Muscle of leg (tissue), 9 donors: Measurements from ENCODE around the gene SPRYD4. TPM values are rescaled to one million over a fixed set of nuclear protein-coding genes. Genes with fewer than 3 reads are reported as not detected.

Experiments used
- polyA plus RNA-seq, 8 donors: library from polyadenylated mRNA; unstranded; fragments of 120-200 nt; gene quantifications; one replicate each; pipeline versions ENCODE4 v1.2.1 to v1.2.3, GENCODE V29; 2013; ENCODE audit warnings: inconsistent platforms in 1 of 8, low replicate concordance in 1 of 8; ENCODE audit not compliant: insufficient read length in 8 of 8, insufficient read depth in 1 of 8
- total RNA-seq: library from RNA; stranded (reverse); fragments of 120-200 nt; gene quantifications from one replicate; pipeline ENCODE4 v1.2.4, GENCODE V29; 2013

SPRYD4 gene
- total and polyA plus RNA-seq, 9 donors = 1.4 to 2.7 (median 1.9) TPM

Other genes with a start within 250 kb of the SPRYD4 start
- 47.5 TPM for gene RNF41, start 246.7 kb upstream of the SPRYD4 start, total RNA-seq
- gene RNF41, start 246.7 kb upstream of the SPRYD4 start, polyA plus RNA-seq = 10 to 100 TPM; 35.5 to 49.3 (median 44.1) TPM
- gene NABP2, start 244.2 kb upstream of the SPRYD4 start, total RNA-seq = 24.1 TPM
- gene NABP2, start 244.2 kb upstream of the SPRYD4 start, polyA plus RNA-seq = 10 to 100 TPM; 16.1 to 23.6 (median 20.3) TPM
- 0.35 TPM for gene SLC39A5, start 238.5 kb upstream of the SPRYD4 start, total RNA-seq
- gene SLC39A5, start 238.5 kb upstream of the SPRYD4 start, polyA plus RNA-seq = 10 to 100 TPM in 1 of 8 donors, 1 to 10 TPM in 2, under 1 TPM in 5; 0.32 to 18.5 (median 0.63) TPM
- gene ANKRD52, start 210.2 kb upstream of the SPRYD4 start, total RNA-seq = 8.6 TPM
- gene ANKRD52, start 210.2 kb upstream of the SPRYD4 start, polyA plus RNA-seq = 10 to 100 TPM; 16.4 to 22.6 (median 18.9) TPM
- 18.9 TPM for gene COQ10A, start 201.6 kb upstream of the SPRYD4 start, total RNA-seq
- 10 to 100 TPM; 13.4 to 34.4 (median 19.0) TPM for gene COQ10A, start 201.6 kb upstream of the SPRYD4 start, polyA plus RNA-seq
- 93.5 TPM for gene CS, start 168.2 kb upstream of the SPRYD4 start, total RNA-seq
- gene CS, start 168.2 kb upstream of the SPRYD4 start, polyA plus RNA-seq = 100 to 1,000 TPM; 174 to 252 (median 214) TPM
- 78.3 TPM for gene CNPY2, start 152.6 kb upstream of the SPRYD4 start, total RNA-seq
- gene CNPY2, start 152.6 kb upstream of the SPRYD4 start, polyA plus RNA-seq = 10 to 100 TPM; 41.5 to 73.0 (median 61.1) TPM
- gene PAN2, start 134.6 kb upstream of the SPRYD4 start, total RNA-seq = 39.8 TPM
- 10 to 100 TPM; 27.9 to 49.6 (median 41.9) TPM for gene PAN2, start 134.6 kb upstream of the SPRYD4 start, polyA plus RNA-seq
- 0.18 TPM for gene IL23A, start 129.7 kb upstream of the SPRYD4 start, total RNA-seq
- gene IL23A, start 129.7 kb upstream of the SPRYD4 start, polyA plus RNA-seq = under 1 TPM; 0.24 to 0.74 (median 0.44) TPM
- gene STAT2, start 108.5 kb upstream of the SPRYD4 start, total RNA-seq = 63.4 TPM
- gene STAT2, start 108.5 kb upstream of the SPRYD4 start, polyA plus RNA-seq = 10 to 100 TPM; 40.9 to 71.8 (median 59.6) TPM
- not detected for gene APOF, start 105.7 kb upstream of the SPRYD4 start, total RNA-seq
- gene APOF, start 105.7 kb upstream of the SPRYD4 start, polyA plus RNA-seq = not detected
- gene TIMELESS, start 19.2 kb upstream of the SPRYD4 start, total RNA-seq = 5.2 TPM
- 10 to 100 TPM; 14.5 to 22.8 (median 16.7) TPM for gene TIMELESS, start 19.2 kb upstream of the SPRYD4 start, polyA plus RNA-seq
- not detected for gene MIP, start 13.9 kb upstream of the SPRYD4 start, total RNA-seq
- gene MIP, start 13.9 kb upstream of the SPRYD4 start, polyA plus RNA-seq = under 1 TPM in 4 of 8 donors, not detected in 4; 0.09 to 0.36 (median 0.18) TPM
- gene GLS2, start 19.6 kb downstream of the SPRYD4 start, total RNA-seq = 0.09 TPM
- gene GLS2, start 19.6 kb downstream of the SPRYD4 start, polyA plus RNA-seq = under 1 TPM in 7 of 8 donors, not detected in 1; 0.32 to 0.78 (median 0.41) TPM
- gene RBMS2, start 53.2 kb downstream of the SPRYD4 start, total RNA-seq = 19.6 TPM
- gene RBMS2, start 53.2 kb downstream of the SPRYD4 start, polyA plus RNA-seq = 10 to 100 TPM; 13.0 to 29.3 (median 19.2) TPM
- 17.6 TPM for gene BAZ2A, start 161.7 kb downstream of the SPRYD4 start, total RNA-seq
- 10 to 100 TPM; 26.4 to 44.8 (median 37.6) TPM for gene BAZ2A, start 161.7 kb downstream of the SPRYD4 start, polyA plus RNA-seq
- 428 TPM for gene ATP5F1B, start 177.4 kb downstream of the SPRYD4 start, total RNA-seq
- 100 to 1,000 TPM; 633 to 733 (median 708) TPM for gene ATP5F1B, start 177.4 kb downstream of the SPRYD4 start, polyA plus RNA-seq
- 73.6 TPM for gene PTGES3, start 219.7 kb downstream of the SPRYD4 start, total RNA-seq
- 100 to 1,000 TPM; 199 to 246 (median 205) TPM for gene PTGES3, start 219.7 kb downstream of the SPRYD4 start, polyA plus RNA-seq